ENCODE results near the gene DSP.
A peak's percentile ranks its signal among the peaks of the same experiment; 100 is the strongest.

DSP gene

DNA sequence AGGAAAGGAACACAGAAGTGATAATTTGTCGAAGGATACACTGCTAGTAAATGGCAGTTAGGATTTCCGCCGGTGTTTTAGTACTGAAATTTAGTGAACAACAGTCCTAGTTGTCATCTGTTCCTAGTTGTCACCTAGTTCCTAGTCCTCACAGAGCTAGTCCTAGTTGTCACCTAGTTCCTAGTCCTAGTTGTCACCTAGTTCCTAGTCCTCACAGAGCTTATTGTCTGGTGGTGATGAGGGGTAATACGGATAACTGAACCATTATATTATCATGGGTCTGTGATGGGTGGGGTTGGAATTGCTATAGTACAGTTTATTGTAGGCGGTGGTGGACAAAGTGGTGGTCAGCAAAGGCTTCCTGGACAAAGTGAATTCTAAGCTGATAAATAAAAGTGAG, 50.3 kb downstream of the DSP start:
- no peak for DNase-seq (ENCODE audit: low spot score)

DNA sequence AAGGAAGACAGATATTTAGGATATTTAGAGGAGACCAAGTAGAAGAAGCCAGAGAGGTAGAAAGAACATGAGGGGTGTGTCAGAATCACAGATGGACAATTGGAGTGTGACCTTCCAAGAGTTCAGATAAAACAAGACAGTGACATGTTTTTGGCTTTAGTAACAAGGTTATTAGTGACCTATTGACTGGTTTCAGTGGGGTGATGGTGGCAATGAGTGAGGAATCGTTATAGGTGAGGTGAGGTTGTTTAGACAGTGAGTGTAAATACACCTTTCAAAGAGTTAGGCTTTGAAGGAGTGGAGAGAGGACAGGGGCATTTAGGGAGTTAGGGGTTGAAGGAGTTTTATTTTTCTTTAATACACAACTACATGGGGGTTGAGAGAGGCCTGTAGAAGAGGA, 51.8 kb downstream of the DSP start:
- no peak for DNase-seq (ENCODE audit: low spot score)

DNA sequence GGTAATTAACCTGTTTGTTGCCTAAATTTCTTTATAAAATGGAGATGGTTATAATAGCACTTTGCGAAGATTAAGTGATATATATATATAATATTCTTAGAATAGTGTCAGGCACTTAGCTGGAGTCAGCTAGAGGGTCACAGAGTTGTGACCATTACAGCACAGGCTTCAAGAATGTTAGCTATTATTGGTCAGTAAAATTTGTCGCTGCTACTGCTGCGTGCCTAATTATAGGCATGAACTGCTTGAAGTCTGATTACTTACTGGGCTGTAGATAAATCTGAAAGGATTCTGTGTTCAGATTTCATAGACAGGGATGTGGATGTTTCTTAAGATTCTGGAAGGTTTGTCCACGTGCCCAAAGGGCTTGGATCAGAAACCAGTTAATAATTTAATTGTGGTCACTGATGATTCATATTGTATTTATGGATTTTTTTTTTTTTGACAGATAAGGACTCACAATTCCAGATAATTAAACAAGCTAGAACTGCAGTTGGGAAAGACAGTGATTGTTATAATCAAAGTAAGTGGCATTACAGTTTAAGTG, 53.2 kb downstream of the DSP start:
- no peak for DNase-seq (ENCODE audit: low spot score)

DNA sequence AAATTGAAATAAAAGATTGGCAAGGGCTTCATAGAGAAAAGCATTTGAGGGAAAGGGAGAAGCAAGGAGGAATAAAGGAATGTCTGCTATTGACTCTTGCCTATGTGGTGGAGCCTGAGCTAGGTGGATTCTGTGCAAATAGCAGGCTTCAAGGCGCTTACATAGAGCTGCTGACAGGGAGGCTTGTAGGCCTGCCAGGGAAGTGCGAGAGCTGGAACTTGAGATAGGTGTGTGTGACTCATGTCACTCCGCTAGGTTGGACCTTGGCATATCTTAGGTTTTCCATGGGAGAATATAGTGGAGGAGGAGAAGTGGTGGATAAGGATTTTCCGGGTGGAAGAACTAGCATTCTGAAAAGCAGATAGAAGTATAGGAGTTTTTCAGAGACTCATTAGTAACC, 62.5 kb downstream of the DSP start:
- DNase-seq (ENCODE audit: low spot score), result no peak

DNA sequence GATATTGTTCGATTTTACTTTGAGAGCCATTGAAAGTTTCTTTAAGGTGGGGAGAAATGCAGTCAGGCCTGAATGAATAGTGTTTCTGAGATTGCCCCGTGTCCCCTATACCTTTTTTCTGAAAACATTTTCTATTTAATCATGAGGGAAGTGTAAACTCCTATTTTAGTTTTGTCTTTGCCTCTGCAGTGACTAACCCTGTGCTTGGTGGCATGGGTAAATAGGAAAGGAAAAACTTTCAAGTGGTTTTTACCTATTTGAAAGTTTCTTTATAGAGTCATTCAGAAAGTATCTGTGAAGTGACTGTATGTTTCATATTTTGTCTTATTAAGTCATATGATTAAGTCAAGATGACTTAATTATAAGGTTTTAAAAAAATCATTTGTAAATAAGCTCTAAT, 63.0 kb downstream of the DSP start:
- no peak for DNase-seq (ENCODE audit: low spot score)

DNA sequence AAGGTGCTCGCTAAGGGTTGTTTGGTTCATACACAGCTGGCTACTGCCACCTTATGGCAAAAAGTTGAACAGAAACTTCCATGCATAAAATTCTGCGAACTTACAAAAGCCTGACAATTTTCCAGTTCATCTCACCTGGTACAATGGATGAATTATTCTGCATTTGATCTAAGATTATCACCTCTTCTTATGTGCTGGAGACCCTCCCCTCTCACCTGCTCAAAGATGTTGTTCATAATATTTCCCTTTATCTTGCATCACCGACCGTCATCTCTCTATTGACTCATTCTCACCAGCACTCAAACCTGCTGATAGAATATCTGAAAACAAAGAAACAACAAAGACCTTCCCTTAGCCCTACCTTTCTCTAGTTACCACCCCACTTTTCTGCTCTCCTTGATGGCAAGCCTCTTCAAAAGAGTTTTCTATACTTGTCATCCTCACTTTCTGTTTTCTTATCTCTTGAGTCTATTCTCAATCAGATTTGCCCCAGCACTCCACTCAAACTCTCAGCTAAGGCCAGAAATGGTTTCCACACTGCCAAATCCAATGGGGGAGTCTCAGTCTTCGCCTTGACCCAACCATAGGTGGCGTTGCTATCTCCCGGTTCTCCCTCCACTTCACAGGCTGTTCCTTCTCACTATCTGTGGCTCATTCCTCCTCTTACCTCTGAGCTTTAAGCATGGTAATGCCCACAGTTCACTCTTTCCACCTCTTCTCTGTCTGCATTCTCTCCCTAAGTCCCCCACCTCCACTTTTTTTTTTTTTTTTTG, 74.3 kb downstream of the DSP start:
- peak; percentile 34 for DNase-seq (ENCODE audit: low spot score)

DNA sequence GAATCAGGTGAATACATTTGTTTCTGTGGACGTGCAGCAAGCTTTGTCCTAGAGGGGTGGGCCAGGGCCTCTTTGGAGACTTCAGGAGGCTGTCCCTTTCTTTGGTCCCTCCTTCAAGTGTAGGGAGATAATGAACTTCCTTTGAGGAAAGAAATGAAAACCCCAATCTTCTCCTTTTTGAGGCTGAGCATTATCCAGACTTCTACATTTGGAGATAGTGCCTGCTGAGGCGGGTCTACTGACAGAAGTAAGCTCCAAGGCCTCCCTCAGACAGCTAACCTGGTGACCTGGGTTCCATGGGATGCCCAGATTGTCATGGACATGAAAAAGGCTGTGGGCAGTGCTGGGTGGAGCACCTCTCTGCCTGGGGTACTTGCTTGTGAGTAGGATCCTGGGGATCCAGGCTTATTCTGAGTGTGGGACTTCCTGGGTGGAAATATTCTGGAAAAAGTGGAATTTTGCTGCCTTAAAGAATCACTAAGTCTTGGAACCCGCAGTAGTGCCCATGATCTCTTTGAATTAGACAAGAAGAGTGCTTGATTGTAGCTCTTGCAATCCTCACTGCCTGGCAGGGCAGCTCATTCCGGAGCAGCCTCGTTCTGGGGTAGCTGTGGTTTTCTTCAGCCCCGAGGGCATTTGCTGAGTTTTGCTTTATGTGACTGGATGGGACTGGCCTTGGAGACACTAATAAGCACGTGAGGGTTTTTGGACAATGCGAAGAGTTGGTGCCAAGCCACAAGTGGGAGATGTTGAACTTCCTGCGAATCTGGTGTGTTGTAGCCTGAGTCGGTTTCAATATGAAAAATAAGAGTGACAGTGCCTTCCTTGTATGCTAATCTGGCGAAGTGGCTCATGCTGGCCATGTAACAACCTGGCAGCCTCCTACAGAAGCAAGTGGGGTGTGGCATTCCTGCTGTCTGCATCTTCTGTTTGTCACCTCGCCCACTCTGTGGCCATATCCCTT, 76.6 kb downstream of the DSP start:
- DNase-seq (ENCODE audit: low spot score), result peak; percentile 13

DNA sequence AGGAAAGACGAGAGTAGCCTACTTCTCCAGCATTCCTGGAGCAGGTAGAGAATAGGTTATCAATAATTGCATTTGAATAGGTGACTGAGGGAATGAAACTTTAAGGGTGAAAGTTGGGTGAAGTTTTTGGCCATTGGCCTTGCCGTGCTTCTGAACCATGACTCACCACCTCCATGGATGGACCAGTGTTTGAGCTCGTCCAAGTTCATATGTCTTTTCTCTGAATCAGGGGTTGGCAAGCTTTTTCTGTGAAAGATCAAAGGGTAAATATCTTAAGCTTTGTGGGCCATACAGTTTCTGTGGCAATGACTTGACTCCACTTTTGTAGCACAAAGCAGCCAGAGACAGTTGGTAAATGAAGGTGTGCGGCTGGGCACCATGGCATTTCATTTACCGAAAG, 80.3 kb downstream of the DSP start:
- DNase-seq (ENCODE audit: low spot score), result no peak

DNA sequence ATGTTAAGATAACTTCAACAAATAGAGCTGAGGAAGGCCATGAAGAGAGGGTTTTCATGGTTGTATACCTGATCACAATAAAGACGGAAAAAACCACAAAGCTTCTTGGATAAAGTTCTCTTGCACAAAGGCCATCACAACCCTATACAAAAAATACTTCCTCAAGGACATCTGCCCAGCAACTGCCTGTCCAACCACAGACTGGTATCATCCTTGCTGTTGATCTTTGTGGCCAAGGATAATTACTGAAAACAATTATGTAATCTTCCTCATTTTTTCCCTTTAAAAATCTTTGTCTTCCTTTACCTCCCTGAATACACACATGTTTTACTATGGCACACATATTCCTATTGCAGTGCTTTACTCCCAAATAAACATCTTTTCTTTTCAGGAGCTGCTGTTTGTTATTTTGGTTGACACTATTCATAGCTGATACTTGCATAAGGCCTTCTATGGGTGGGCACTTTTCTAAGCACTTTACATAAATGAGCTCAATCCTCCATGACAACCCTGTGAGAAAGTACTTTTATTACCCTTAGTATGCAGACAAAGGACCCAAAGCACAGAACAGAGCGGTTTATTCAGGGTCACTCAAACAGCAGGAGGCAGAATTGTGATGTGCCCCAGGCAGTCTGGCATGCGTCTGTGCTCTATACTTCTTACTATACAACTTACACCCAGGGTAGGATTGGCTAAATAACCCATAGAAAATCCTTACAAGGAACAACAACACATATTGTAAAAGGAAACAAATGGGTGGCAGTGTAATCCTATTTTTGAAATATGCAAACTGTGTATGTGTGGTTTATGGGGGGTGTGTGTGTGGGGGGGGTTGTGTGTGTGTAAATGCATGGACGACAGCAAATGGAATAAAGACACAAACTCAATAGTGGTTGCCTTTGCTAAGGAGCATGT, 83.6 kb downstream of the DSP start:
- no peak for DNase-seq (ENCODE audit: low spot score)

DNA sequence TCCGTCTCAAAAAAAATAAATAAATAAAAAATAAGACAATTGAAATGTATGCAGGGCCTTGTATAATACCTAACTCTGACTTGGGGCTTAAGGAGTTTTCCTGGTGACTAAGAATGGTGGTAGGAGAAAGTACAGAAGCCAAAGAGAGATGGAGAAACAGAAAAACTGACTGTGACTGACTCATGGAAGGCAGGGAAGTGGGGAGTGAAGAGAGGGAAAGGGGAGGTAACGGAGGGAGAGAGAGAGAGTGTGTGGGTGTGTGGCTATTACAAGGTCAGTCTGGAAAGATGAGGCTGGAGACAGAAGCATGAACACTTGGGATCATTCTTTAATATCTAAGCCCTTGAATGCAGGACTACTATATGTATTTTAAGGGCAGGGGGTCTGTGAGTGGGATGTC, 87.0 kb downstream of the DSP start:
- no peak for DNase-seq (ENCODE audit: low spot score)

DNA sequence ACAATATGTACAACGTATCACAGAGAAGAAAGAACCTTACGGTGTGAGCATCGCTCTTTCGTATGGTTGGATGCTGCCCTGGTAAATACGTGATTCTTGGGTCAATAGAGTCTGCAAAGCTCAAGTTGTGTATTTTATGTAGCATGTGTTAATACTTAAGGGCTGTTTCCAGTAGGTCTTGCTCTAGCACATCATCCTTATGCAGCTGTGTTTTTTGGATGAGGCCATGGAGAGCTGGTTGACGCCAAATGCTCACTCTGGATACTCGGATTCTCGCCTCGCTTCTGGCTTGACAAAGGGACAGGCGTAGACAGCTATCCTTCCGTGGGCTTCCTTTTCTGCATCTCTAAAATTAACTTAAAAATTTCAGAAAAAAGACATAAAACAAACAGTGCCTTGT, 87.4 kb downstream of the DSP start:
- DNase-seq (ENCODE audit: low spot score), result no peak

DNA sequence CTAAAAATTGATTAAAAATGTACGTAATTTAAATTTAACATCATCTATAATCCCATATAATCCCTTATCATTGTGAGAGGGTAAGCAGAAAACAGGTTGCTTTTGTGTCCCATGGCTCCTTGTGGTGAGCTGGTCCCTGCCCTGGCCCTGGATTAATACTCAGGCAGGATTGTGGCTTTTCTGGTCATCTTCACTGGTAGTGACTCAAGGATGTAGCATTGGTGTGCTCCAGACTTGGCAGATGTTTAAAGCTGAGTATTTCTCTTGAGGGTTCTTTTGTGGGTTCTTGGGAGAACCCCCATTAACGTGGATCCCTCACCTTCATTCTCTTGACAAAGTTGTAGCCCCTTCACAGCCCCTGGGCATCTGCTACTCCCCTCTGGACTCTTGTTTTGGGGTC, 87.8 kb downstream of the DSP start:
- no peak for DNase-seq (ENCODE audit: low spot score)

DNA sequence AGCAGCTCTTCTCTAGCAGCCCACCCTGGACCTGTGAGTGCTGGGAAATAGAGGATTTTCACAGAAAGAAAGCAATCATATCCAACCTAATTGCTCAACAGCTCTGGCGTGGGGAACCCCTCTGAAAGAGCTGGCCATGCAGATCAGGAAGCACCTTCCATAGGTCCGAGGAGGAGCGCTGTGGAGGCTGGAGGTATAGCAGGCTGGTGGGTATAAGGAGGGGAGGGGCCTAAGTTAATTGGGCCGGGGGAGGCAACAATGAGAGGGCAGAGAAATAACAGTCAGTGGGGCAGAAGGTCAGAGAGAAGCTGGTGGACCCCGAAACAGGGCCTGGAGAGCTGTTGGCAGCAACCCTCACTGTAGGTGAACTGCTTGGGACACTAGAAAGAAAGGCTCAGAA, 89.3 kb downstream of the DSP start:
- DNase-seq (ENCODE audit: low spot score), result no peak

DNA sequence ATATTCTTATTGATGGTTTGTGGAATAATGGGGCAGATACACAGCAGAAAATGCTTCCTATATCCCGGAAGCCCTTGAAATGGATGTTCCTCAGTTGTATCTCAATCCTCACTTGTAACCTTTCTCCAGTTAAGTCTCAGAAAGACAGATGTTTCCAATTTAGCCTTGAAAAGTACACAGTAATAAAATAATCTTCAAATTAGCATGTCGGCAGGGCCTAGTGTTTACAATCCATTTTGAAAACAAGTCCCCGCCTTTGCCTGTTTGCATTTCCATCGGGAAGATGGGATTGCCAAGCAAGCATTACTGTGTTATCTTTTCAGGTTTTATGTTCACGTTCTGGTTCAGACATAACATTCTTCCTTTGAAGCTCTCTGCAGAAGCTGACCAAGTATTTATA, 90.0 kb downstream of the DSP start:
- no peak for DNase-seq (ENCODE audit: low spot score)

DNA sequence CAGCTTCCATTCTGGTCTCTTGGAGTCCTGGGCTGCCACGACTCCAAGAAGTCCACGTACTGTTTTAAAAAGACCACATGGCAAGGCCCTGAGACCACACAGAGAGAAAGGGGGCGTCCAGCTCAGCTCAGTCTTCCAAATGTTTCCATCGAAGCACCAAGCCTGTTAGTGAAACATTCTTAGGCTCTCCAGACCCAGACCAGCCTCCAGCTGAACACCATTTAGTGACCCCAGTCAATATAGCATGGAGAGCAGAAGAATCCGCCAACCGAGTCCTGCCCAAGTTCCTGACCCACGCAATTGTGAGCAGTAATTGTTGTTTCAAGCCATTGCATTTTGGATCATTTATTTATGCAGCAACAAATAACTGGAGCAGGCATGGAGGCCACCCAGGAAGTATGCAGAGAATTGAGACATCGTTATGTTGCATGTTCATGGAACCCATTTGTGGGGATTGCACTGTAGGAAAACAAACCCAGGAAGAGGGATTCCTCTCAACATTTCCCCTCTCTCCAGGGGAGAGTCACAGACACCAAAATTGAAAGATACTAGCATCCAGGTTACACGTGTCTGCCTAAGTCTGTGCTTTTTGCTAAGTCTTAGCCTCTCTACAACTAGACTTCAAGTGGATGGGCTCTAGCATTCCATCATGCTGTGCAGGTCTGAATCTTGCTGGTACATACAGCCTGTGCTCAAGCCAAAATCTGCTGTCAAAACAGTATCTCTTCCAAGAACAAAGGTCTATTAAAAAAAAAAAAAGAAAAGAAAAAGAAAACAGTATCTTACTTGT, 91.2 kb downstream of the DSP start:
- DNase-seq (ENCODE audit: low spot score), result no peak

DNA sequence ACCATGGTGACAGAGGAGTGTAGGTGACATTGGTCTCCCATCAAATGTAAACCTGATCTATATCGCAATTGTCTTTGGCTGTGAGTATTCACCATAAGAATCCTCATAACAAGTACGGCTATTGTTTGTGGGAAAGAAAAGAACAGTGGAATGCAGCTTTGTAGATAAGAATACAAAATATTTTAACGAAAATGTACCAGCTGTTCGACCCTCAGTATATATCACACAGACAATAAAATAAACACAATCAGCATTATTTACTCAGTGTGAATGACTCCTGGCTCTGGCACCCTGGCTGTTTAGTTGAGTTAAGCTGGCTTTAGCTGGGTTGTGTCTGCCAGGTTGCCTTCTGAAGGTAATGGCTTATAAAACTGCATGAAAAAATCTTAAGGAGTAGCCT, 91.9 kb downstream of the DSP start:
- DNase-seq (ENCODE audit: low spot score), result no peak

DNA sequence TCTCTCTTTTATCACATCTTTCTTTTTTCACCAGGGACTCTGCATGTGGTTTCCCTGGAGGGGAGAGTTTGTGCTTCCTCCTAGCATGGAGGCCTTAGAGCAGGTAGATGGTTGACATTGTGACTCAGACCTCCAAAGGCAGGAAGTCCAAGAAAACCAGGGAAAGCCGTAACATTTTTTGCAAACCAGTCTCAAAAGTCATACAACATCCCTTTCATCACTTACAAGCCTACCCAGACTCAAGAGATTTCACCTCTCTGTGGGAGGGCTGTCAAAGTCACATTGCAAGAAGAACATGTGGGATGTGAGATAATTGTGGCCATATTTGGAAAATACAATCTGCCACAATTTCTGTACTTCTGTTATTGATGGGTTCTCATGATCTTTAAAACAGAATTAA, 94.7 kb downstream of the DSP start:
- no peak for DNase-seq (ENCODE audit: low spot score)
